AG04449 (cell line): Measurements from ENCODE around the gene GCNT2.
"Not testable (repeated sequence)": the region's sequence is repeated elsewhere in the genome, so short reads cannot be mapped to it uniquely, and the experiment has no call there.

Source experiments
- CTCF ChIA-PET: fragments of 350-600 bp; formaldehyde crosslinking; extraction: SDS; loops from one replicate; lab custom pipeline; 2021; ENCODE audit warnings: antibody characterized with exemption; lab: Yijun Ruan, JAX
- POLR2A ChIA-PET: fragments of 400-600, 350-600 bp; formaldehyde crosslinking; extraction: SDS; loops from one replicate; lab custom pipeline; 2020; ENCODE audit warnings: antibody characterized with exemption, inconsistent platforms; lab: Yijun Ruan, JAX
- DNase-seq: peaks from one replicate; pipeline ENCODE4 v3.0.0-alpha.2; 2010; ENCODE audit warnings: low read depth, low spot score
- H3K4me3 ChIP-seq: 2 replicates; pipeline ENCODE4 v1.5.1; 2011; ENCODE audit warnings: low read depth, mild to moderate bottlenecking, control low read depth, low read length
- CTCF ChIP-seq: IDR thresholded peaks from one replicate; pipeline ENCODE4 v1.5.1; 2011; ENCODE audit warnings: mild to moderate bottlenecking, moderate library complexity, low read length, control low read depth, inconsistent platforms; ENCODE audit not compliant: insufficient read depth; ENCODE audit errors: missing control alignments

Gene GCNT2

GRCh38 chr6:10577112-10577511 is 56.0 kb downstream of the GCNT2 start:
- no peak for DNase-seq
- TF ChIP-seq CTCF: no peak
- ChIA-PET CTCF (no interaction called here), POLR2A (no interaction called here)
- H3K4me3 ChIP-seq: no peak overlapping the region

- DNase-seq: no peak
- ChIA-PET POLR2A (no interaction called here), CTCF (no interaction called here)
- H3K4me3 ChIP-seq: no peak overlapping the region
- no peak for TF ChIP-seq CTCF
Observed at GRCh38 chr6:10578723-10579122, 57.6 kb downstream of the GCNT2 start.

- no peak for DNase-seq
- ChIA-PET CTCF (interaction anchor here (1.2 kb wide), 1 partner anchor 37 kb away, joined by 3 read pairs; no protein-coding TSS in a partner anchor), POLR2A (no interaction called here)
- H3K4me3 ChIP-seq: no peak overlapping the region
- no peak for TF ChIP-seq CTCF
Observed at GRCh38 chr6:10579803-10580202, 58.7 kb downstream of the GCNT2 start.

GRCh38 chr6:10580570-10580969 is 59.4 kb downstream of the GCNT2 start:
- TF ChIP-seq CTCF: no peak
- no peak for DNase-seq
- no peak overlapping the region for H3K4me3 ChIP-seq
- ChIA-PET POLR2A (no interaction called here), CTCF (interaction anchor here (1.2 kb wide), 1 partner anchor 37 kb away, joined by 3 read pairs; no protein-coding TSS in a partner anchor)

- CTCF ChIA-PET, POLR2A ChIA-PET, DNase-seq: not testable (repeated sequence)
Observed at GRCh38 chr6:10581402-10581801, 60.3 kb downstream of the GCNT2 start.

GRCh38 chr6:10582774-10583508 is 61.8 kb downstream of the GCNT2 start:
- DNase-seq: no peak
- POLR2A ChIA-PET: no interaction called here

More at GRCh38 chr6:10581402-10581801, 60.3 kb downstream of the GCNT2 start:
- not testable (repeated sequence) for H3K4me3 ChIP-seq

More at GRCh38 chr6:10582774-10583508, 61.8 kb downstream of the GCNT2 start:
- no peak overlapping the region for H3K4me3 ChIP-seq
- CTCF ChIA-PET: no interaction called here
- no peak for TF ChIP-seq CTCF
